ENCODE results near the gene MLLT6.

MLLT6 gene

DNA sequence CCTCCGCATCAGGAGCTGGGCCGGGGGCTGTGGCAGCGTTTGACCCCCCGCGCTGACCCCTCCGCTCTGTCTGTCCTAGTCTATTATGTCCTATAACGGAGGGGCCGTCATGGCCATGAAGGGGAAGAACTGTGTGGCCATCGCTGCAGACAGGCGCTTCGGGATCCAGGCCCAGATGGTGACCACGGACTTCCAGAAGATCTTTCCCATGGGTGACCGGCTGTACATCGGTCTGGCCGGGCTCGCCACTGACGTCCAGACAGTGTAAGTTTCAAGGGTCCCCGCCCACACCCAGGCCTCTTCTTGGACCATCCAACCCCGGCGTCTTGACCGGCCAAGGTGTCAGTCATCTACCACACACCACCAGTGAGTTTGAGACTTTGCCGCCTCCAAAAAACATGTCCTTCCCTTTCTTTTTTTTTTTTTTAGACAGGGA is 48.0 kb downstream of the MLLT6 start:
- peaks cover 7% of the 10 kb centered on the region for H3K4me1 ChIP-seq
- H3K9me3 ChIP-seq = no peaks in the 10 kb centered on the region

DNA sequence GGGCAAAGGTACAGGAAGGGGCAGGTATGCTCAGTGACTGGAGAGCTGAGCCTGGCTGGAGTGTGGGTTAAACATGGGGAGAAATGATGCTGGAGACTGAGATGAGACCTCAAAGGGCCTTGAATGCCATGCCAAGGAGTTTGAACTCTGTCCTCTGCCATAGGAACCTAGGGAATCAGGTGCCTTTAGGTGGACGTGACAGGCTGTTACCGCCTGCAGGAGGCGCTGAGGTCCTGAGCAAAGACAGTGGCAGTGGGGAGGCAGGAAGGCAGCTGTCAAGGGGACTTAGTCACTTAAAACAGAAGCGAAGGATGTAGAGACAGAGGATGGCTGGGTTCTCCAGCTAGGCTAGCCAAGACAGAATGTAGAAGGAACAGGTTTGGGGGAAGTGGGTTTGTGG is 56.5 kb downstream of the MLLT6 start:
- Histone ChIP-seq H3K4me1 (no peaks in the 10 kb centered on the region), H3K9me3 (no peaks in the 10 kb centered on the region), H3K4me3 (ENCODE audit: low read depth, low read length) (no peak overlapping the region), H3K36me3 (peaks cover 79% of the 10 kb centered on the region), H3K27me3 (no peaks in the 10 kb centered on the region)
- TF ChIP-seq, protein P1, sequence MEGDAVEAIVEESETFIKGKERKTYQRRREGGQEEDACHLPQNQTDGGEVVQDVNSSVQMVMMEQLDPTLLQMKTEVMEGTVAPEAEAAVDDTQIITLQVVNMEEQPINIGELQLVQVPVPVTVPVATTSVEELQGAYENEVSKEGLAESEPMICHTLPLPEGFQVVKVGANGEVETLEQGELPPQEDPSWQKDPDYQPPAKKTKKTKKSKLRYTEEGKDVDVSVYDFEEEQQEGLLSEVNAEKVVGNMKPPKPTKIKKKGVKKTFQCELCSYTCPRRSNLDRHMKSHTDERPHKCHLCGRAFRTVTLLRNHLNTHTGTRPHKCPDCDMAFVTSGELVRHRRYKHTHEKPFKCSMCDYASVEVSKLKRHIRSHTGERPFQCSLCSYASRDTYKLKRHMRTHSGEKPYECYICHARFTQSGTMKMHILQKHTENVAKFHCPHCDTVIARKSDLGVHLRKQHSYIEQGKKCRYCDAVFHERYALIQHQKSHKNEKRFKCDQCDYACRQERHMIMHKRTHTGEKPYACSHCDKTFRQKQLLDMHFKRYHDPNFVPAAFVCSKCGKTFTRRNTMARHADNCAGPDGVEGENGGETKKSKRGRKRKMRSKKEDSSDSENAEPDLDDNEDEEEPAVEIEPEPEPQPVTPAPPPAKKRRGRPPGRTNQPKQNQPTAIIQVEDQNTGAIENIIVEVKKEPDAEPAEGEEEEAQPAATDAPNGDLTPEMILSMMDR (IDR thresholded peaks at IDR 0.05; ENCODE audit: low read depth, low read length) = peak; percentile 68
- peak; percentile 68 for DNase-seq

More for the DNA sequence above, 48.0 kb downstream of the MLLT6 start:
- TF ChIP-seq, protein P1 (IDR thresholded peaks at IDR 0.05; ENCODE audit: low read depth, low read length) = no peak
- no peaks in the 10 kb centered on the region for H3K27me3 ChIP-seq
- peak overlapping the region; percentile 96 for H3K4me3 ChIP-seq (ENCODE audit: low read depth, low read length)
- no peak for DNase-seq
- H3K36me3 ChIP-seq = peaks cover 37% of the 10 kb centered on the region

DNA sequence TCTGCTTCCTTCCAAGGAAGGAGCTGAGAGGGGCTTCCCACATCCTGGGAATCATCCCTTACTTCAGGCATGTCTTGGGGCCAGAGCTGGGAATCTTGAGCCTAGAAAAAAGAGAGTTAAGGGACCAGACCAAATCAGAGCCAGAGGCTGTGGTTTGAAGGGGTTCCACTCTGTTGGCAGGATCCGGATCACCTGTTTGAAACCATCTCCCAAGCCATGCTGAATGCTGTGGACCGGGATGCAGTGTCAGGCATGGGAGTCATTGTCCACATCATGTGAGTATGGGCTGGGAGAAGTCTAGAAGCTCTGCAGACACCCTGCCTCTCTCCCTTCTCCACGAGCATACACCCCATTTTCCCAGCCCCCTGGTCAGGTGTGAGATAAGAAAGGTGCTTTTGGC is 57.2 kb downstream of the MLLT6 start:
- Histone ChIP-seq H3K36me3 (peaks cover 76% of the 10 kb centered on the region), H3K27me3 (no peaks in the 10 kb centered on the region), H3K4me1 (no peaks in the 10 kb centered on the region), H3K4me3 (ENCODE audit: low read depth, low read length) (no peak overlapping the region), H3K9me3 (no peaks in the 10 kb centered on the region)
- TF ChIP-seq, protein P1 (IDR thresholded peaks at IDR 0.05; ENCODE audit: low read depth, low read length) = no peak
- no peak for DNase-seq

DNA sequence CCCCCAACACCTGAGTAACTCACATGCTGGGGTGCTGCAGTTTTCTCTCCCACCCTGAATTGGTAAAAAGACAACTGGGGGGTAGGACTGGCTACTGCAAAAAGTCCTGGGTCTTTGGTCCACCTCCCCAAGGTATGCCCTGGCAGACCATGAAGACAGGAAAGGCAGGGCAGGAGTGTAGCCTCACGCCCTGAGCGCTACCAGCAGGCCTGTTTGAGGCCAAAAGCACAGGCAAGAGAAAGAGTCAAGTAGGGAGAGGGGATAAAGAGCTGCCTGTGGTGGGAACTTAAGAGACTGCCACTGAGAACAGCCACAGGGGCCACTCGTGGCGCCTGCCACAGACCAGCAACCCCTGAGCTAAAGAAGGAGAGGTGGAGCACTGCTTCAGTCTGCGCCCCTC is 61.3 kb downstream of the MLLT6 start:
- H3K36me3 ChIP-seq = peaks cover 74% of the 10 kb centered on the region

DNA sequence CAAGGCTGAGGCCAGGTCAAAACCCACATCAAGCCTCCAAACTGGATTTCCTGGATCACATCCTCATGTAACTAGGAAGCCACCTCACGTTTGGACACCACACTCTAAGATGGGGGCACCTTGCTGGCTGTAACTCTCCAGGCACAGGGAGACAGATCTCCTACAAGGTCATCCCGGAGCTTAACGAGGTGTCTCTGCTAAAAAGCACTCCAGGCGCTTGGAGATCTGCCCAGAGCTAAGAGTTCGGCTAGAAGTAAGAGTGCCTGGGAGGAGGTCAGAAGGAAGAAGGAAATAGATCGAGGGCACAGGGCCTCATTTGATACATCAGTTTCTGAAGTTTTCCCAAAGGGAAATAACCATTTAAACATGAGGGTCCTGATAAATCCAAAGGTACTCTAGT is 63.3 kb downstream of the MLLT6 start:
- no peaks in the 10 kb centered on the region for H3K4me1 ChIP-seq
- TF ChIP-seq, protein P1 (IDR thresholded peaks at IDR 0.05; ENCODE audit: low read depth, low read length) = no peak
- H3K4me3 ChIP-seq (ENCODE audit: low read depth, low read length) = no peak overlapping the region
- peaks cover 74% of the 10 kb centered on the region for H3K36me3 ChIP-seq
- no peaks in the 10 kb centered on the region for H3K9me3 ChIP-seq
- H3K27me3 ChIP-seq = no peaks in the 10 kb centered on the region
- no peak for DNase-seq

More for the DNA sequence above, 61.3 kb downstream of the MLLT6 start:
- no peak for DNase-seq
- no peaks in the 10 kb centered on the region for H3K9me3 ChIP-seq
- no peak overlapping the region for H3K4me3 ChIP-seq (ENCODE audit: low read depth, low read length)
- H3K27me3 ChIP-seq = no peaks in the 10 kb centered on the region
- no peaks in the 10 kb centered on the region for H3K4me1 ChIP-seq
- TF ChIP-seq, protein P1 (IDR thresholded peaks at IDR 0.05; ENCODE audit: low read depth, low read length) = no peak

DNA sequence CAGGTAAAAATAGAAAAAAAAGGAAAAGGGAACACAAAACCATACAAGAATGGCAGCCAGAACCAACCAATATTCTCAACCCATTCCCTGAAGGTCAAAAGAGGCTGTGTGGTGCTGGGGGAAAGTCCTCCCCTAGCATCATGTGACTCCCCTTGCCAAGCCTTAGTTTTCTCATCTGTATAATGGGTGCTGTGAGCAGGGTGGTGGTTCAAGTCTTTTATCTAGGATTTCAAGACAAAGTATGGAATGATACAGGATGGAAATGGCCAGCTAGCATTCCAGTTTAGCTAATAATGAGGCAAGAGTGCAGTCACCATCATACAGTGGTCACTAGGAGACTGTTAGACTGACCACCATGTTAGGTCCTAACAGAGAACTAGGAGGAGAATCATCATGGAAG is 68.2 kb downstream of the MLLT6 start:
- Histone ChIP-seq H3K36me3 (peaks cover 77% of the 10 kb centered on the region), H3K9me3 (no peaks in the 10 kb centered on the region), H3K4me1 (no peaks in the 10 kb centered on the region), H3K4me3 (ENCODE audit: low read depth, low read length) (no peak overlapping the region), H3K27me3 (no peaks in the 10 kb centered on the region)
- TF ChIP-seq, protein P1 (IDR thresholded peaks at IDR 0.05; ENCODE audit: low read depth, low read length) = no peak
- no peak for DNase-seq

All from BE2C (cell line).